Transverse colon (tissue), 4 donors: ENCODE results near the gene TAF4. TPM values are rescaled to one million over a fixed set of nuclear protein-coding genes. Genes with fewer than 3 reads are reported as not detected.

Experiments
- DNase-seq: peaks from one replicate; pipeline ENCODE4 v3.0.0-alpha.2; 2019
- H3K27ac ChIP-seq, 4 donors: fragments of 200-600 bp; sonication (generic); 2 replicates each; pipeline ENCODE4 v1.5.1; 2016 to 2018; ENCODE audit warnings: inconsistent platforms in 4 of 4
- H3K27me3 ChIP-seq: fragments of 200-600 bp; sonication (generic); 2 replicates; pipeline ENCODE4 v1.5.1; 2017; ENCODE audit warnings: inconsistent platforms
- H3K36me3 ChIP-seq, 4 donors: fragments of 200-600 bp; sonication (generic); 2 replicates each; pipeline ENCODE4 v1.5.1; 2017 to 2019; ENCODE audit warnings: inconsistent platforms in 4 of 4
- H3K4me1 ChIP-seq, 4 donors: fragments of 200-600 bp; sonication (generic); 2 replicates each; pipeline ENCODE4 v1.5.1; 2017 to 2020; ENCODE audit warnings: inconsistent platforms in 4 of 4
- H3K4me3 ChIP-seq, 4 donors: fragments of 200-600 bp; sonication (generic); 1 replicate in 1 of 4; 2 replicates in 3 of 4; pipeline versions ENCODE4 v1.5.1 to v1.6.1; 2017 to 2019; ENCODE audit warnings: inconsistent platforms in 4 of 4
- H3K9me3 ChIP-seq, 2 donors: fragments of 200-600 bp; sonication (generic); 2 replicates each; pipeline ENCODE4 v1.5.1; 2017 to 2019; ENCODE audit warnings: inconsistent platforms in 2 of 2
- EP300 ChIP-seq: sonication (generic); formaldehyde crosslinking; IDR thresholded peaks from one replicate; pipeline ENCODE4 v1.6.1; 2017; ENCODE audit warnings: antibody characterized with exemption, low read depth
- POLR2A ChIP-seq: fragments of 450-650 bp; IDR thresholded peaks from one replicate; pipeline ENCODE4 v1.6.1; 2016; ENCODE audit warnings: antibody characterized with exemption, mild to moderate bottlenecking, moderate library complexity
- POLR2AphosphoS5 ChIP-seq, 3 donors: sonication (generic); formaldehyde crosslinking; IDR thresholded peaks; one replicate each; pipeline ENCODE4 v1.6.1; 2016; ENCODE audit warnings: antibody characterized with exemption in 3 of 3
- WGBS, 2 donors: methylation state at CpG; one replicate each; pipeline ENCODE4 v1.1.5; 2018; ENCODE audit warnings: low coverage in 1 of 2; 5-methylcytosine and 5-hydroxymethylcytosine counted together
- in situ Hi-C, 4 donors: fragments of 200-750 bp; cut with MboI; loops; one replicate each; pipeline versions ENCODE4 v1.15.0 to v1.15.1; 2017; ENCODE audit warnings: low sequenced_read_pairs in 3 of 4, low pct_ligation_motif_present in 1 of 4, low pct_unique_long_range_greater_than_20kb in 1 of 4
- intact Hi-C: fragments of 100-400 bp; cut with DNase I; formaldehyde crosslinking; loops from one replicate; pipeline ENCODE4 v1.15.1; 2023; ENCODE audit warnings: low total_unique reads
- total RNA-seq, 4 donors: library from RNA; depleted of rRNA; stranded (reverse); fragments of >200 nt; gene quantifications; one replicate each; pipeline ENCODE4 v1.1.0, GENCODE V29; 2016
- TF ChIP-seq, protein P1 (sequence below), 5 experiments: fragments of 200-600 bp in 3 of 5; fragments of 450-650 bp in 2 of 5; sonication (generic) in 3 of 5; IDR thresholded peaks; 1 replicate in 2 of 5; 2 replicates in 3 of 5; pipeline ENCODE4 v1.5.1; 2016 to 2017; ENCODE audit warnings: antibody characterized with exemption in 5 of 5, inconsistent platforms in 3 of 5, mild to moderate bottlenecking in 2 of 5, moderate library complexity in 1 of 5

The TAF4 gene
- total RNA-seq, 4 donors from 2014 or later, result 18.9 to 39.5 (median 24.3) TPM

DNA sequence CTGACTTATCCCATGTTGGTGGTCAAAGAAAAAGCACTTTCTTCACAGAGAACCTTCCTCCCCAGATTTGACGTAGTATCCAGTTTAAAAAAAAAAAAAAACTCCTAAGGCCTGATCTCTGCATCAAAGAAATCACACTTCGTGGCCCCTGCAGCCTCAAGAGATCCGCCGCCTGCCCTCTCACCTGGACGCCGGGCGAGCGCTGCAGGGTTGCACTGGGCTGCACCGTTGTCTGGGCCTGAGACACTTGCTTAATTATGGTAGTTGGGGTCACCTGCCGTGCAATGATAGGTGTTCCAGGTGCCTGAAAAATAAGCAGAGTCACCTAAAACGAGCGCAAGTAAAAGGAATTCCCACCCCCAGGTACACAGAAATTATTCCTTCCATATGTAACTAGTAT lies 53.0 kb downstream of the TAF4 start:
- peaks cover 0 to 4% (median 0%) of the 10 kb centered on the region in 4 donors for H3K4me1 ChIP-seq
- no peak for DNase-seq
- H3K36me3 ChIP-seq, result peaks cover 0 to 29% (median 11%) of the 10 kb centered on the region in 4 donors
- in situ Hi-C loops, result loop anchor here in 2 of 4 donors (5.0 to 10.0 kb wide), 2 partner anchors 125 to 132 kb away; partner anchors contain the start of genes PSMA7 (in 1 of the 2) and SS18L1 (in 1 of the 2)
- no peak overlapping the region for H3K27ac ChIP-seq
- 95 to 96% methylated on average over 9 to 12 of the region's 12 CpGs for WGBS, 2 donors
- H3K4me3 ChIP-seq, result no peak overlapping the region
- intact Hi-C loops, result no loop called here
- no peaks in the 10 kb centered on the region for H3K27me3 ChIP-seq
- H3K9me3 ChIP-seq, result no peaks in the 10 kb centered on the region
- no peak for TF ChIP-seq POLR2AphosphoS5 (IDR thresholded peaks at IDR 0.05)
- no peak for TF ChIP-seq POLR2A
- TF ChIP-seq, protein P1, sequence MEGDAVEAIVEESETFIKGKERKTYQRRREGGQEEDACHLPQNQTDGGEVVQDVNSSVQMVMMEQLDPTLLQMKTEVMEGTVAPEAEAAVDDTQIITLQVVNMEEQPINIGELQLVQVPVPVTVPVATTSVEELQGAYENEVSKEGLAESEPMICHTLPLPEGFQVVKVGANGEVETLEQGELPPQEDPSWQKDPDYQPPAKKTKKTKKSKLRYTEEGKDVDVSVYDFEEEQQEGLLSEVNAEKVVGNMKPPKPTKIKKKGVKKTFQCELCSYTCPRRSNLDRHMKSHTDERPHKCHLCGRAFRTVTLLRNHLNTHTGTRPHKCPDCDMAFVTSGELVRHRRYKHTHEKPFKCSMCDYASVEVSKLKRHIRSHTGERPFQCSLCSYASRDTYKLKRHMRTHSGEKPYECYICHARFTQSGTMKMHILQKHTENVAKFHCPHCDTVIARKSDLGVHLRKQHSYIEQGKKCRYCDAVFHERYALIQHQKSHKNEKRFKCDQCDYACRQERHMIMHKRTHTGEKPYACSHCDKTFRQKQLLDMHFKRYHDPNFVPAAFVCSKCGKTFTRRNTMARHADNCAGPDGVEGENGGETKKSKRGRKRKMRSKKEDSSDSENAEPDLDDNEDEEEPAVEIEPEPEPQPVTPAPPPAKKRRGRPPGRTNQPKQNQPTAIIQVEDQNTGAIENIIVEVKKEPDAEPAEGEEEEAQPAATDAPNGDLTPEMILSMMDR (IDR thresholded peaks at IDR 0.05), result no peak
- TF ChIP-seq EP300, result no peak

DNA sequence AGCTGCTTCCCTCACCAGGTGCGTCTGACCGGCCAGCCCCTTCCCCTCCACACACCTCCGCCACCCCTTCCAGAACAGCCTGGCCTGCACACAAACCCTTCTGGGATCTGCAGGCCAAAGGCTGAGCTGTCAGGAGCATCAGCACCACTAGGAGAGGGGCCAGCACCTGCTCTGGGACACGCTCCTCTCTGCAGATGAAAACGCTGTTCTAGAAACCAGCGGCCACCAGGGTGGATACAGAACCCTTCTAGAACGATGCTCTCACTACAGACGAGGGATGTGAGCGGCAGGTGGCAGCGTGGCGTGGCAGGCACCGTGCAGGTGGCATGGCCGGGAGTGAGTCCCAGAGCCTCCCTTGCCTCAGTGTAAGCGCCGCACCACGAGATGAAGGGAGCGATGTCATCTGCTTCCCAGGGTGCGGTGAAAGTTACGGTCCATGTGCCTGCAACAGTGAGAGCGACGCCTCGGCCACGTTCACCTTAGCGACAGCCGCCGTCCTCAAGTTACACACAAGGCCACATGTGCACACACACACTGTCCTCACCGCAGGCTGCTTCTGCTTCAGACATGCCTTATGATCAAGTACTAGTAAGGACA lies 53.6 kb downstream of the TAF4 start:
- peaks cover 0 to 35% (median 14%) of the 10 kb centered on the region in 4 donors for H3K36me3 ChIP-seq
- in situ Hi-C loops, result loop anchor here in 2 of 4 donors (5.0 to 10.0 kb wide), 2 partner anchors 125 to 133 kb away; partner anchors contain the start of genes PSMA7 (in 1 of the 2) and SS18L1 (in 1 of the 2)

DNA sequence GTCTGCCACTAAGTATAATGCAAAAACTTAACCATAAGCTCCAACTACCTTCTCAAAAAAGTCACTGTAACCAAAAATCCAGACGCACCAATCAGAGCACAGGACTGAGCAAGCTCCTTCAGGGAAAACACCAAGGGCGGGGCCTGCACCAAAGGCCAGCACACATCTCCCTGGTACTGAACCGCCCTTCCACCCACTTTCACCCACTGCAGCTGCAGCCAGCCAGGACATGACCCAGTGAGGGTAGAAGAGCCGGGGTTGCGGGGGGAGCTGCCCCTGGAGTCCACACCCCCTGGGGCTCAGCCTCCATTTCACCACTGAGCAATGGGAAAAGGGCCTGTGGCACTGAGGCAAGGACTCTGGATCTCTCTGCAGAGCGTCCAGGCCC lies 54.3 kb downstream of the TAF4 start:
- 79% methylated on average over 5 of the region's 6 CpGs; no CpG with 5 or more reads in 1 of the 2 donors for WGBS, 2 donors
- Histone ChIP-seq H3K9me3 (no peaks in the 10 kb centered on the region), H3K27me3 (no peaks in the 10 kb centered on the region), H3K4me1 (peaks cover 0 to 4% (median 0%) of the 10 kb centered on the region in 4 donors), H3K36me3 (peaks cover 0 to 39% (median 15%) of the 10 kb centered on the region in 4 donors), H3K27ac (no peak overlapping the region), H3K4me3 (no peak overlapping the region)
- DNase-seq, result no peak
- intact Hi-C loops, result no loop called here
- in situ Hi-C loops, result loop anchor here in 2 of 4 donors (5.0 to 10.0 kb wide), 2 partner anchors 126 to 133 kb away; partner anchors contain the start of genes PSMA7 (in 1 of the 2) and SS18L1 (in 1 of the 2)
- TF ChIP-seq EP300 (no peak), POLR2A (no peak), POLR2AphosphoS5 (IDR thresholded peaks at IDR 0.05) (no peak)
- TF ChIP-seq, protein P1 (IDR thresholded peaks at IDR 0.05), result no peak

More for the DNA sequence above, 53.6 kb downstream of the TAF4 start:
- Histone ChIP-seq H3K9me3 (no peaks in the 10 kb centered on the region), H3K27ac (no peak overlapping the region), H3K4me1 (peaks cover 0 to 4% (median 0%) of the 10 kb centered on the region in 4 donors), H3K27me3 (no peaks in the 10 kb centered on the region), H3K4me3 (no peak overlapping the region)
- intact Hi-C loops, result no loop called here
- WGBS, 2 donors, result 94% methylated on average over 27 of the region's 27 CpGs; no CpG with 5 or more reads in 1 of the 2 donors
- DNase-seq, result no peak
- TF ChIP-seq EP300, result no peak
- no peak for TF ChIP-seq POLR2A

DNA sequence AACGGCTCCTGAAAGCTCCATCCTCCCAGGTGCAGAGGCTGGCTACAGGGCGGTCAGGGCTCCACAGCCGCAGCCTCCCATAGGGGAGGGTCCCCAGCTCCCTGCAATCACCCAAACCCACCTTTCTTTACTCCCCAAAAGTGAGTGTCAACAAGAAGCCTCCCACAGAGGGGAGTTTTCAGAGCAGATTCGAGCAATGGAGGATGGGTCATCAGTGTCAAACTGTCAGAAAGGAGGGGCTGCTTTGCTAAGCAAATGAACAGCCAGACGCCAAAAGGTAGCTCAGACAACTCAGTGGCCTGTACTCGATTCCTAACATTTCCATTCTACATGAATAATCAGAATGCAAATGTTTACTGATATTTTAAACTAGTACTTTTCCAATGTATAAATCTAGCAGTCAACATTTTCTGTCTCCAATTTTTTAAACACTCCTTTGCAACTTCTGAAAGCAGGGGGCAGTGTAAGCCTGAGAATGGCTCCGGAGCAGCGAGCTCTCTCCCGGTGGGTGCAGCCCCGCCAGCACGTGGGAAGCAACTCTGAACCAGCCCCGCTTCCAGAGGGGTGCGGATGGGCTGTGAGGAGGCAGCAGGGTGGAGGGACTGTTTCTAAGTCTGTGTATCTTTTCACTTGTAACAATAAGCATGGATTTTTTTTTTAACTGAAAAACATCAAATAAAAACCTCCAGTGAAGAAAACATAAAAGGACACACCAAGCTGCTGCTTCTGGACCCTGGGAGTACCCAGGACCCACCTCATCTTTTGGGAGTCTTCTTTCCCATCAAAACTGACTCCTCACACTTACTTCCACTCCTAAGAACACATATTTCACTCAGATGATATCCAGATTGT lies 54.9 kb downstream of the TAF4 start:
- H3K27ac ChIP-seq, result no peak overlapping the region
- no peaks in the 10 kb centered on the region for H3K27me3 ChIP-seq
- H3K9me3 ChIP-seq, result no peaks in the 10 kb centered on the region
- no peak for TF ChIP-seq POLR2A
- TF ChIP-seq, protein P1 (IDR thresholded peaks at IDR 0.05), result peak; percentile 56 to 73 (median 63)
- intact Hi-C loops (no loop called here), in situ Hi-C loops (loop anchor here in 2 of 4 donors (5.0 to 10.0 kb wide), 2 partner anchors 127 to 134 kb away; partner anchors contain the start of genes PSMA7 (in 1 of the 2) and SS18L1 (in 1 of the 2))
- peaks cover 0 to 4% (median 0%) of the 10 kb centered on the region in 4 donors for H3K4me1 ChIP-seq
- DNase-seq, result peak; percentile 53
- H3K4me3 ChIP-seq, result no peak overlapping the region
- peaks cover 0 to 45% (median 18%) of the 10 kb centered on the region in 4 donors for H3K36me3 ChIP-seq
- 38 to 39% methylated on average over 5 to 13 of the region's 13 CpGs for WGBS, 2 donors
